ENCODE results near the gene ERGIC1.

Gene ERGIC1

GRCh38 chr5:172870291-172870714, 36.3 kb downstream of the ERGIC1 start:
- Histone ChIP-seq H3K4me3 (ENCODE audit: low read depth in 1 of 2, low read length in 2 of 2) (no peak overlapping the region), H3K4me1 (ENCODE audit: control insufficient read depth in 1 of 2, insufficient read depth in 2 of 2, low read length in 2 of 2) (peaks cover 43 to 49% of the 10 kb centered on the region in 2 donors), H3K36me3 (ENCODE audit: control insufficient read depth in 1 of 2, insufficient read depth in 2 of 2, low read length in 2 of 2) (no peaks in the 10 kb centered on the region), H3K27ac (ENCODE audit: low read length) (peak overlapping the region; percentile 93), H3K27me3 (ENCODE audit: low read depth, low read length) (no peaks in the 10 kb centered on the region), H3K9me3 (ENCODE audit: control insufficient read depth in 1 of 2, low read length in 2 of 2) (no peaks in the 10 kb centered on the region)

- H3K9me3 ChIP-seq (ENCODE audit: control insufficient read depth in 1 of 2, low read length in 2 of 2) = no peaks in the 10 kb centered on the region
- peak overlapping the region; percentile 93 for H3K27ac ChIP-seq (ENCODE audit: low read length)
- H3K36me3 ChIP-seq (ENCODE audit: control insufficient read depth in 1 of 2, insufficient read depth in 2 of 2, low read length in 2 of 2) = no peaks in the 10 kb centered on the region
- H3K4me1 ChIP-seq (ENCODE audit: control insufficient read depth in 1 of 2, insufficient read depth in 2 of 2, low read length in 2 of 2) = peaks cover 43 to 49% of the 10 kb centered on the region in 2 donors
- H3K4me3 ChIP-seq (ENCODE audit: low read depth in 1 of 2, low read length in 2 of 2) = no peak overlapping the region
- H3K27me3 ChIP-seq (ENCODE audit: low read depth, low read length) = no peaks in the 10 kb centered on the region
These were observed 36.8 kb downstream of the ERGIC1 start for GRCh38 chr5:172870715-172871461.

GRCh38 chr5:172871536-172871935, 37.5 kb downstream of the ERGIC1 start:
- Histone ChIP-seq H3K27ac (ENCODE audit: low read length) (peak overlapping the region; percentile 93), H3K4me3 (ENCODE audit: low read depth in 1 of 2, low read length in 2 of 2) (peak overlapping the region in 1 of 2 donors; percentile 25), H3K4me1 (ENCODE audit: control insufficient read depth in 1 of 2, insufficient read depth in 2 of 2, low read length in 2 of 2) (peaks cover 42 to 49% of the 10 kb centered on the region in 2 donors), H3K27me3 (ENCODE audit: low read depth, low read length) (no peaks in the 10 kb centered on the region), H3K9me3 (ENCODE audit: control insufficient read depth in 1 of 2, low read length in 2 of 2) (no peaks in the 10 kb centered on the region), H3K36me3 (ENCODE audit: control insufficient read depth in 1 of 2, insufficient read depth in 2 of 2, low read length in 2 of 2) (no peaks in the 10 kb centered on the region)

GRCh38 chr5:172871982-172872381, 37.9 kb downstream of the ERGIC1 start:
- peak overlapping the region in 1 of 2 donors; percentile 25 for H3K4me3 ChIP-seq (ENCODE audit: low read depth in 1 of 2, low read length in 2 of 2)
- H3K27me3 ChIP-seq (ENCODE audit: low read depth, low read length) = no peaks in the 10 kb centered on the region
- H3K9me3 ChIP-seq (ENCODE audit: control insufficient read depth in 1 of 2, low read length in 2 of 2) = no peaks in the 10 kb centered on the region
- peak overlapping the region; percentile 93 for H3K27ac ChIP-seq (ENCODE audit: low read length)
- peaks cover 37 to 49% of the 10 kb centered on the region in 2 donors for H3K4me1 ChIP-seq (ENCODE audit: control insufficient read depth in 1 of 2, insufficient read depth in 2 of 2, low read length in 2 of 2)
- H3K36me3 ChIP-seq (ENCODE audit: control insufficient read depth in 1 of 2, insufficient read depth in 2 of 2, low read length in 2 of 2) = no peaks in the 10 kb centered on the region

GRCh38 chr5:172872997-172873491, 39.0 kb downstream of the ERGIC1 start:
- H3K4me1 ChIP-seq (ENCODE audit: control insufficient read depth in 1 of 2, insufficient read depth in 2 of 2, low read length in 2 of 2) = peaks cover 27 to 44% of the 10 kb centered on the region in 2 donors
- no peak overlapping the region for H3K4me3 ChIP-seq (ENCODE audit: low read depth in 1 of 2, low read length in 2 of 2)
- H3K27me3 ChIP-seq (ENCODE audit: low read depth, low read length) = no peaks in the 10 kb centered on the region

GRCh38 chr5:172873513-172873912, 39.5 kb downstream of the ERGIC1 start:
- Histone ChIP-seq H3K27ac (ENCODE audit: low read length) (peak overlapping the region; percentile 93), H3K36me3 (ENCODE audit: control insufficient read depth in 1 of 2, insufficient read depth in 2 of 2, low read length in 2 of 2) (peaks cover 0 to 3% of the 10 kb centered on the region in 2 donors), H3K4me1 (ENCODE audit: control insufficient read depth in 1 of 2, insufficient read depth in 2 of 2, low read length in 2 of 2) (peaks cover 22 to 39% of the 10 kb centered on the region in 2 donors), H3K9me3 (ENCODE audit: control insufficient read depth in 1 of 2, low read length in 2 of 2) (no peaks in the 10 kb centered on the region), H3K4me3 (ENCODE audit: low read depth in 1 of 2, low read length in 2 of 2) (no peak overlapping the region), H3K27me3 (ENCODE audit: low read depth, low read length) (no peaks in the 10 kb centered on the region)

More at GRCh38 chr5:172872997-172873491, 39.0 kb downstream of the ERGIC1 start:
- Histone ChIP-seq H3K36me3 (ENCODE audit: control insufficient read depth in 1 of 2, insufficient read depth in 2 of 2, low read length in 2 of 2) (peaks cover 0 to 3% of the 10 kb centered on the region in 2 donors), H3K9me3 (ENCODE audit: control insufficient read depth in 1 of 2, low read length in 2 of 2) (no peaks in the 10 kb centered on the region), H3K27ac (ENCODE audit: low read length) (peak overlapping the region; percentile 93)

GRCh38 chr5:172874647-172875504, 40.8 kb downstream of the ERGIC1 start:
- H3K4me1 ChIP-seq (ENCODE audit: control insufficient read depth in 1 of 2, insufficient read depth in 2 of 2, low read length in 2 of 2) = peaks cover 26 to 30% of the 10 kb centered on the region in 2 donors
- no peak overlapping the region for H3K4me3 ChIP-seq (ENCODE audit: low read depth in 1 of 2, low read length in 2 of 2)
- H3K27ac ChIP-seq (ENCODE audit: low read length) = peak overlapping the region; percentile 50

GRCh38 chr5:172875505-172876279, 41.6 kb downstream of the ERGIC1 start:
- Histone ChIP-seq H3K4me1 (ENCODE audit: control insufficient read depth in 1 of 2, insufficient read depth in 2 of 2, low read length in 2 of 2) (peaks cover 18 to 27% of the 10 kb centered on the region in 2 donors), H3K27me3 (ENCODE audit: low read depth, low read length) (no peaks in the 10 kb centered on the region), H3K9me3 (ENCODE audit: control insufficient read depth in 1 of 2, low read length in 2 of 2) (no peaks in the 10 kb centered on the region), H3K36me3 (ENCODE audit: control insufficient read depth in 1 of 2, insufficient read depth in 2 of 2, low read length in 2 of 2) (peaks cover 5 to 6% of the 10 kb centered on the region in 2 donors), H3K27ac (ENCODE audit: low read length) (peak overlapping the region; percentile 50), H3K4me3 (ENCODE audit: low read depth in 1 of 2, low read length in 2 of 2) (no peak overlapping the region)

More at GRCh38 chr5:172874647-172875504, 40.8 kb downstream of the ERGIC1 start:
- H3K27me3 ChIP-seq (ENCODE audit: low read depth, low read length) = no peaks in the 10 kb centered on the region
- H3K9me3 ChIP-seq (ENCODE audit: control insufficient read depth in 1 of 2, low read length in 2 of 2) = no peaks in the 10 kb centered on the region
- H3K36me3 ChIP-seq (ENCODE audit: control insufficient read depth in 1 of 2, insufficient read depth in 2 of 2, low read length in 2 of 2) = peaks cover 5 to 6% of the 10 kb centered on the region in 2 donors

GRCh38 chr5:172876578-172876977, 42.5 kb downstream of the ERGIC1 start:
- H3K36me3 ChIP-seq (ENCODE audit: control insufficient read depth in 1 of 2, insufficient read depth in 2 of 2, low read length in 2 of 2) = peaks cover 5 to 6% of the 10 kb centered on the region in 2 donors
- H3K4me1 ChIP-seq (ENCODE audit: control insufficient read depth in 1 of 2, insufficient read depth in 2 of 2, low read length in 2 of 2) = peaks cover 9 to 19% of the 10 kb centered on the region in 2 donors
- no peaks in the 10 kb centered on the region for H3K9me3 ChIP-seq (ENCODE audit: control insufficient read depth in 1 of 2, low read length in 2 of 2)
- no peaks in the 10 kb centered on the region for H3K27me3 ChIP-seq (ENCODE audit: low read depth, low read length)
- H3K27ac ChIP-seq (ENCODE audit: low read length) = no peak overlapping the region
- no peak overlapping the region for H3K4me3 ChIP-seq (ENCODE audit: low read depth in 1 of 2, low read length in 2 of 2)

GRCh38 chr5:172877466-172878260, 43.6 kb downstream of the ERGIC1 start:
- Histone ChIP-seq H3K4me1 (ENCODE audit: control insufficient read depth in 1 of 2, insufficient read depth in 2 of 2, low read length in 2 of 2) (peaks cover 9 to 12% of the 10 kb centered on the region in 2 donors), H3K4me3 (ENCODE audit: low read depth in 1 of 2, low read length in 2 of 2) (no peak overlapping the region), H3K27ac (ENCODE audit: low read length) (peak overlapping the region; percentile 68)

More at GRCh38 chr5:172877466-172878260, 43.6 kb downstream of the ERGIC1 start:
- H3K27me3 ChIP-seq (ENCODE audit: low read depth, low read length) = no peaks in the 10 kb centered on the region
- peaks cover 5 to 6% of the 10 kb centered on the region in 2 donors for H3K36me3 ChIP-seq (ENCODE audit: control insufficient read depth in 1 of 2, insufficient read depth in 2 of 2, low read length in 2 of 2)
- no peaks in the 10 kb centered on the region for H3K9me3 ChIP-seq (ENCODE audit: control insufficient read depth in 1 of 2, low read length in 2 of 2)
